ENCODE measurements around the gene CYS1. TPM values are rescaled to one million over a fixed set of nuclear protein-coding genes. Genes with fewer than 3 reads are reported as not detected.

The CYS1 gene
- total RNA-seq, 1 experiment from 2014 or later: 3.7 TPM

GRCh38 chr2:10038716-10039115 is 41.5 kb downstream of the CYS1 start:
- no peaks in the 10 kb centered on the region for H3K36me3 ChIP-seq (ENCODE audit: control insufficient read depth in 1 of 2, insufficient read depth in 2 of 2, low read length in 2 of 2)
- peaks cover 4 to 8% of the 10 kb centered on the region in 2 experiments; a peak in 1 of 4 replicates for H3K9me3 ChIP-seq (ENCODE audit: control insufficient read depth in 1 of 2, insufficient read depth in 1 of 2, low read depth in 1 of 2, low read length in 2 of 2)
- ChIA-PET POLR2A (no interaction called here), CTCF (no interaction called here), RAD21 (ENCODE audit: low non-redundant PET in 1 of 2, low total read pairs in 2 of 2, uncharacterized antibody in 2 of 2, unreplicated experiment in 2 of 2) (no interaction called here)
- intact Hi-C loops (cut with micrococcal nuclease): no loop called here
- DNase-seq (ENCODE audit: low read depth, low spot score) (no peak), ATAC-seq (no peak)
- H3K27me3 ChIP-seq (ENCODE audit: insufficient read depth, low read length): no peaks in the 10 kb centered on the region
- no peaks in the 10 kb centered on the region for H3K9me2 ChIP-seq (ENCODE audit: insufficient read depth)
- H3K79me2 ChIP-seq (ENCODE audit: insufficient read depth, low read length): no peaks in the 10 kb centered on the region
- no peaks in the 10 kb centered on the region for H4K20me1 ChIP-seq (ENCODE audit: insufficient read depth)
- BruUV-seq (replicated peaks): no TSS peak
- H3K27ac ChIP-seq (ENCODE audit: low read depth, low read length): no peak overlapping the region
- H3K4me2 ChIP-seq (ENCODE audit: low read length): no peak overlapping the region
- H2AFZ ChIP-seq (ENCODE audit: low read depth, low read length, poor library complexity, severe bottlenecking): no peak overlapping the region
- H3K4me1 ChIP-seq (ENCODE audit: control insufficient read depth in 1 of 2, insufficient read depth in 2 of 2, low read length in 2 of 2): peaks cover 2 to 30% of the 10 kb centered on the region in 2 experiments; a peak in 2 of 4 replicates
- TF ChIP-seq MAX (IDR thresholded peaks at IDR 0.05): no peak
- TF ChIP-seq TCF7L2 (IDR thresholded peaks at IDR 0.05; ENCODE audit: borderline replicate concordance, extremely low read depth, insufficient read depth, insufficient read length): no peak
- TF ChIP-seq POLR2AphosphoS5 (IDR thresholded peaks at IDR 0.05; ENCODE audit: low read depth, low read length): no peak
- TF ChIP-seq ZFX (IDR thresholded peaks at IDR 0.05): no peak
- TF ChIP-seq ZBTB33 (IDR thresholded peaks at IDR 0.05; ENCODE audit: extremely low read depth, insufficient replicate concordance, low read length): no peak
- TF ChIP-seq REST (IDR thresholded peaks at IDR 0.05; ENCODE audit: low read depth): no peak
- TF ChIP-seq ZNF274 (IDR thresholded peaks at IDR 0.05; ENCODE audit: low read depth, low read length): no peak
- TF ChIP-seq ATF3 (IDR thresholded peaks at IDR 0.05): no peak
- no peak for TF ChIP-seq RAD21 (IDR thresholded peaks at IDR 0.05; ENCODE audit: low read depth)
- no peak for TF ChIP-seq EZH2phosphoT487 (IDR thresholded peaks at IDR 0.05; ENCODE audit: borderline replicate concordance)
- TF ChIP-seq SRF (IDR thresholded peaks at IDR 0.05; ENCODE audit: low read depth): no peak
- no peak for TF ChIP-seq FOSL1 (IDR thresholded peaks at IDR 0.05; ENCODE audit: low read depth)
- no peak for TF ChIP-seq EGR1 (IDR thresholded peaks at IDR 0.05; ENCODE audit: low read depth)
- TF ChIP-seq CBX3 (IDR thresholded peaks at IDR 0.05; ENCODE audit: low read depth): no peak
- no peak overlapping the region for H3K4me3 ChIP-seq (replicated peaks in 1 of 2; ENCODE audit: low read depth in 1 of 2, low read length in 2 of 2)
- no peak overlapping the region for H3K9ac ChIP-seq (ENCODE audit: low read length)
